Measurements from ENCODE around the gene HS6ST1.

- TF ChIP-seq CTCF (conservative IDR thresholded peaks at IDR 0.05 in 1 of 2, IDR thresholded peaks at IDR 0.05 in 1 of 2; ENCODE audit: extremely low read depth in 1 of 2, insufficient read depth in 1 of 2, low read depth in 1 of 2, low read length in 2 of 2) (no peak), EZH2 (IDR thresholded peaks at IDR 0.05; ENCODE audit: borderline replicate concordance, low read length) (no peak)
Measured at GRCh38 chr2:128285329-128285931, 33.2 kb downstream of the HS6ST1 start.
